ENCODE data around the gene LDAH.

The LDAH gene

GRCh38 chr2:20672201-20672951 lies 150.5 kb downstream of the LDAH start:
- TF ChIP-seq ZFX (IDR thresholded peaks at IDR 0.05): no peak
- no peak for TF ChIP-seq CTCF (conservative IDR thresholded peaks at IDR 0.05)
- no peak overlapping the region for H3K27ac ChIP-seq

GRCh38 chr2:20671736-20672080 lies 151.2 kb downstream of the LDAH start:
- no peak for TF ChIP-seq CTCF (conservative IDR thresholded peaks at IDR 0.05)
- TF ChIP-seq ZFX (IDR thresholded peaks at IDR 0.05): no peak

GRCh38 chr2:20671036-20671735 lies 151.7 kb downstream of the LDAH start:
- TF ChIP-seq ZFX (IDR thresholded peaks at IDR 0.05): no peak
- TF ChIP-seq CTCF (conservative IDR thresholded peaks at IDR 0.05): no peak
- no peak overlapping the region for H3K27ac ChIP-seq

More at GRCh38 chr2:20671736-20672080, 151.2 kb downstream of the LDAH start:
- no peak overlapping the region for H3K27ac ChIP-seq

GRCh38 chr2:20670315-20671035 lies 152.4 kb downstream of the LDAH start:
- H3K27ac ChIP-seq: no peak overlapping the region
- no peak for TF ChIP-seq ZFX (IDR thresholded peaks at IDR 0.05)
- no peak for TF ChIP-seq CTCF (conservative IDR thresholded peaks at IDR 0.05)

GRCh38 chr2:20669562-20670314 lies 153.2 kb downstream of the LDAH start:
- no peak overlapping the region for H3K27ac ChIP-seq
- TF ChIP-seq ZFX (IDR thresholded peaks at IDR 0.05): no peak
- TF ChIP-seq CTCF (conservative IDR thresholded peaks at IDR 0.05): no peak

GRCh38 chr2:20668871-20669475 lies 153.9 kb downstream of the LDAH start:
- H3K27ac ChIP-seq: no peak overlapping the region
- TF ChIP-seq CTCF (conservative IDR thresholded peaks at IDR 0.05): no peak
- TF ChIP-seq ZFX (IDR thresholded peaks at IDR 0.05): no peak
